ENCODE measurements around the gene ZGPAT.

Gene ZGPAT

DNA sequence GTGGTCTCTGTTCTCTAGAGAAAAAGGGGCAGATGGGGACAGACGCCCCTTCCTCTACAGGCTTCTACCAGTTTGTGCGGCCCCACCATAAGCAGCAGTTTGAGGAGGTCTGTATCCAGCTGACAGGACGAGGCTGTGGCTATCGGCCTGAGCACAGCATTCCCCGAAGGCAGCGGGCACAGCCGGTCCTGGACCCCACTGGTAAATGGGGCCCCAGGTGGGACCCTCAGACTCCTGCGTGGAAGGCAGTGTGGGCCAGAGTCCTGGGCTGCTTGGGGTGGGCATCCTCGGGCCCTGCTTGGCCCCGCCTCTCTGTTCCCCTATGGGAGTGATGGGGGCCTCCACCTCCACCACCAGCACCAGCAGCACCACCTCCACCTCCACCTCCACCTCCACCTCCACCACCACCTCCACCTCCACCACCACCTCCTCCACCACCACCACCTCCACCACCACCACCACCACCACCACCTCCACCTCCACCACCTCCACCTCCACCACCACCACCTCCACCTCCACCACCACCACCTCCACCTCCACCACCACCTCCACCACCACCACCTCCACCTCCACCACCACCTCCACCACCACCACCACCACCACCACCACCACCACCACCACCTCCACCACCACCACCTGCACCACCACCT lies 14.6 kb upstream of the ZGPAT start:
- H3K4me3 ChIP-seq (ENCODE audit: low read length) = no peak overlapping the region
- no peak for TF ChIP-seq ZNF274 (IDR thresholded peaks at IDR 0.05; ENCODE audit: low read depth, low read length)

DNA sequence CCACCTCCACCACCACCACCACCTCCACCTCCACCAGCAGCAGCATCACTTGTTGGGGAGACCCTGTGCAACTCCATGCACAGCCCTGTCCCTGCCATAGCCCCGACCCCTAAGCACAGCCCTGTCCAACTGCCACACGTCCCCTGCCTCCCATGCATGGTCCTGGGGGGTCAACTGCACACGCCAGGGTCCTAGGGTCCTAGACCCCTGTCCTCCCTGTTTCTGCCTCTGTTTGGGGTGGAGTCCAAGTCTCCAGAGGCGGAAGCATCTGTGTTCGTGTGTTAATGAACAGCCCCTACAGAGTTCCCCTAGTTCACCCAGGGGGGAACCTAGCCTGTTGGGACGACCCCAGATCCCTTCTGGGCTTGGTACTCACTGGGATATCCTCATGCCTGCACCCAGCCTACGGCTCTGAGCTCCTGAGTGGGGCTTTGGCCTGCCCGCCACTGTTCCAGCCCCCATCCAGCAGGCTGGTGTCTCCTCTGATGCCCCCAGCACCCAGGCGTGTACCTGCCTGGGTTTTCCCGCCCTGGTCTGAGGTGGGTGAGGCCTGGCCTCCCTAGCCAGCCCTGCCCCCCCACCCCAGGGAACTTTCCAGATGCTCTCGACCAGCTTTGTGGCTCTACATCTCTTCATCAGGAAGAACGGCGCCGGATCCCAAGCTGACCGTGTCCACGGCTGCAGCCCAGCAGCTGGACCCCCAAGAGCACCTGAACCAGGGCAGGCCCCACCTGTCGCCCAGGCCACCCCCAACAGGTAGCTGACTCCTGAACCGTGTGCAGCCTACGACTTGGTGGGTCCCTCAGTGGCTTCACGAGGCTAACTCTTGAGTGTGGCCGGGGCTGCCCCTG lies 13.9 kb upstream of the ZGPAT start:
- TF ChIP-seq ZNF274 (IDR thresholded peaks at IDR 0.05; ENCODE audit: low read depth, low read length) = no peak
- no peak overlapping the region for H3K4me3 ChIP-seq (ENCODE audit: low read length)

DNA sequence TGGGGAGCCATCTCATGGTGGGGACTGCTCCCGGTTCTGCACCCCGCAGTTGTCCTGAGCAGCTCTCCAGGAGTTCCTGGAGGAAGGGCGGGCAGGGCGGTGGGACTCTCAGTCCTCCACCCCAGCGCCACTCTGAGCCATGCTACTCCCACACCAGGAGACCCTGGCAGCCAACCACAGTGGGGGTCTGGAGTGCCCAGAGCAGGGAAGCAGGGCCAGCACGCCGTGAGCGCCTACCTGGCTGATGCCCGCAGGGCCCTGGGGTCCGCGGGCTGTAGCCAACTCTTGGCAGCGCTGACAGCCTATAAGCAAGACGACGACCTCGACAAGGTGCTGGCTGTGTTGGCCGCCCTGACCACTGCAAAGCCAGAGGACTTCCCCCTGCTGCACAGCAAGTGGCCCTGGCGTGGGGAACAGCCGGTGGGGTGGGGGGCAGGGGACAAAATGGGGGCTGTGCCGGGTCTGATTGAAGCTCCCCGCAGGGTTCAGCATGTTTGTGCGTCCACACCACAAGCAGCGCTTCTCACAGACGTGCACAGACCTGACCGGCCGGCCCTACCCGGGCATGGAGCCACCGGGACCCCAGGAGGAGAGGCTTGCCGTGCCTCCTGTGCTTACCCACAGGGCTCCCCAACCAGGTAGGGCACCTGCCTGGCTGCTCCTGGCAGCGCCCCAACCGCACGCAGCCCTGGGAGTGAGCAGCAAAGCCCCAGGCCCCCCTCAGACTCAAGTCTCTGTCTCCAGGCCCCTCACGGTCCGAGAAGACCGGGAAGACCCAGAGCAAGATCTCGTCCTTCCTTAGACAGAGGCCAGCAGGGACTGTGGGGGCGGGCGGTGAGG lies 13.0 kb upstream of the ZGPAT start:
- no peak for TF ChIP-seq ZNF274 (IDR thresholded peaks at IDR 0.05; ENCODE audit: low read depth, low read length)

DNA sequence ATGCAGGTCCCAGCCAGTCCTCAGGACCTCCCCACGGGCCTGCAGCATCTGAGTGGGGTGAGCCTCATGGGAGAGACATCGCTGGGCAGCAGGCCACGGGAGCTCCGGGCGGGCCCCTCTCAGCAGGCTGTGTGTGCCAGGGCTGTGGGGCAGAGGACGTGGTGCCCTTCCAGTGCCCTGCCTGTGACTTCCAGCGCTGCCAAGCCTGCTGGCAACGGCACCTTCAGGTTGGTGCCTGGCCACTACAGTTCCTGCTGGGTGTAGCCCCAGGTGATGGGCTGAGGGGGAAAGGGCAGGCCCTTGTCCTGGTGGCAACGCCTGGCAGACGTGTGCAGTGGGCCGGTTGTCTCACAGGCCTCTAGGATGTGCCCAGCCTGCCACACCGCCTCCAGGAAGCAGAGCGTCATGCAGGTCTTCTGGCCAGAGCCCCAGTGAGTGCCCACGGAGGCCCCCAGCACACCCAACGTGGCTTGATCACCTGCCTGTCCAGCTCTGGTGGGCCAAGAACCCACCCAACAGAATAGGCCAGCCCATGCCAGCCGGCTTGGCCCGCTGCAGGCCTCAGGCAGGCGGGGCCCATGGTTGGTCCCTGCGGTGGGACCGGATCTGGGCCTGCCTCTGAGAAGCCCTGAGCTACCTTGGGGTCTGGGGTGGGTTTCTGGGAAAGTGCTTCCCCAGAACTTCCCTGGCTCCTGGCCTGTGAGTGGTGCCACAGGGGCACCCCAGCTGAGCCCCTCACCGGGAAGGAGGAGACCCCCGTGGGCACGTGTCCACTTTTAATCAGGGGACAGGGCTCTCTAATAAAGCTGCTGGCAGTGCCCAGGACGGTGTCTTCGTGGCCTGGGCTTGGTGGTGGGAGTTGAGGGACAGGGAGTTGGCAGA lies 12.2 kb upstream of the ZGPAT start:
- no peak for TF ChIP-seq ZNF274 (IDR thresholded peaks at IDR 0.05; ENCODE audit: low read depth, low read length)
- H3K4me3 ChIP-seq (ENCODE audit: low read length) = no peak overlapping the region

More for the DNA sequence above, 13.0 kb upstream of the ZGPAT start:
- H3K4me3 ChIP-seq (ENCODE audit: low read length) = no peak overlapping the region

DNA sequence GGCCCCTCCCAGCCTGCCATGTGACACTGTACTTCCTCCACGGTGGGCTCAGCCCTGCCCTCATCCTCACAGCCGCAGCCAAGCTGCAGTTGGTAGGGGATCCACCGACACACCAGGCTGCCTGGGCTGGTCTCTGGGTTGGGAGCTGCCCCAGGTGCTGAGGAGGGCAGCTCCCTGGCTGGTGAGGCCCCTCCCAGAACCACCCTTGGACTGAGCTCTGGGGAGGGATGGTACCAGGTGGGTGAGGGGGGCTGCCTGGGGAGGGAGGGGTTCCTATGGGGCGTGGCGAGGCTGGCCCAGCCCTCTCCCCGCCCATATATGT lies 11.6 kb upstream of the ZGPAT start:
- no peak overlapping the region for H3K4me3 ChIP-seq (ENCODE audit: low read length)
- no peak for TF ChIP-seq ZNF274 (IDR thresholded peaks at IDR 0.05; ENCODE audit: low read depth, low read length)

DNA sequence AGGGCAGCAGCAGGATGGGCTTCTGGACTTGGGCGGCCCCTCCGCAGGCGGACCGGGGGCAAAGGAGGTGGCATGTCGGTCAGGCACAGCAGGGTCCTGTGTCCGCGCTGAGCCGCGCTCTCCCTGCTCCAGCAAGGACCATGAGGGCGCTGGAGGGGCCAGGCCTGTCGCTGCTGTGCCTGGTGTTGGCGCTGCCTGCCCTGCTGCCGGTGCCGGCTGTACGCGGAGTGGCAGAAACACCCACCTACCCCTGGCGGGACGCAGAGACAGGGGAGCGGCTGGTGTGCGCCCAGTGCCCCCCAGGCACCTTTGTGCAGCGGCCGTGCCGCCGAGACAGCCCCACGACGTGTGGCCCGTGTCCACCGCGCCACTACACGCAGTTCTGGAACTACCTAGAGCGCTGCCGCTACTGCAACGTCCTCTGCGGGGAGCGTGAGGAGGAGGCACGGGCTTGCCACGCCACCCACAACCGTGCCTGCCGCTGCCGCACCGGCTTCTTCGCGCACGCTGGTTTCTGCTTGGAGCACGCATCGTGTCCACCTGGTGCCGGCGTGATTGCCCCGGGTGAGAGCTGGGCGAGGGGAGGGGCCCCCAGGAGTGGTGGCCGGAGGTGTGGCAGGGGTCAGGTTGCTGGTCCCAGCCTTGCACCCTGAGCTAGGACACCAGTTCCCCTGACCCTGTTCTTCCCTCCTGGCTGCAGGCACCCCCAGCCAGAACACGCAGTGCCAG lies 11.0 kb upstream of the ZGPAT start, which contains the start of gene TNFRSF6B:
TSS of gene TNFRSF6B (plus strand) at position 25 of the 729 bp plus-strand sequence. CDS start at position 141, 116 bp downstream.
- TF ChIP-seq ZNF274 (IDR thresholded peaks at IDR 0.05; ENCODE audit: low read depth, low read length) = no peak
- H3K4me3 ChIP-seq (ENCODE audit: low read length) = no peak within 1 kb of the TSS

DNA sequence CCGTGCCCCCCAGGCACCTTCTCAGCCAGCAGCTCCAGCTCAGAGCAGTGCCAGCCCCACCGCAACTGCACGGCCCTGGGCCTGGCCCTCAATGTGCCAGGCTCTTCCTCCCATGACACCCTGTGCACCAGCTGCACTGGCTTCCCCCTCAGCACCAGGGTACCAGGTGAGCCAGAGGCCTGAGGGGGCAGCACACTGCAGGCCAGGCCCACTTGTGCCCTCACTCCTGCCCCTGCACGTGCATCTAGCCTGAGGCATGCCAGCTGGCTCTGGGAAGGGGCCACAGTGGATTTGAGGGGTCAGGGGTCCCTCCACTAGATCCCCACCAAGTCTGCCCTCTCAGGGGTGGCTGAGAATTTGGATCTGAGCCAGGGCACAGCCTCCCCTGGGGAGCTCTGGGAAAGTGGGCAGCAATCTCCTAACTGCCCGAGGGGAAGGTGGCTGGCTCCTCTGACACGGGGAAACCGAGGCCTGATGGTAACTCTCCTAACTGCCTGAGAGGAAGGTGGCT lies 10.4 kb upstream of the ZGPAT start:
- no peak overlapping the region for H3K4me3 ChIP-seq (ENCODE audit: low read length)
- no peak for TF ChIP-seq ZNF274 (IDR thresholded peaks at IDR 0.05; ENCODE audit: low read depth, low read length)

DNA sequence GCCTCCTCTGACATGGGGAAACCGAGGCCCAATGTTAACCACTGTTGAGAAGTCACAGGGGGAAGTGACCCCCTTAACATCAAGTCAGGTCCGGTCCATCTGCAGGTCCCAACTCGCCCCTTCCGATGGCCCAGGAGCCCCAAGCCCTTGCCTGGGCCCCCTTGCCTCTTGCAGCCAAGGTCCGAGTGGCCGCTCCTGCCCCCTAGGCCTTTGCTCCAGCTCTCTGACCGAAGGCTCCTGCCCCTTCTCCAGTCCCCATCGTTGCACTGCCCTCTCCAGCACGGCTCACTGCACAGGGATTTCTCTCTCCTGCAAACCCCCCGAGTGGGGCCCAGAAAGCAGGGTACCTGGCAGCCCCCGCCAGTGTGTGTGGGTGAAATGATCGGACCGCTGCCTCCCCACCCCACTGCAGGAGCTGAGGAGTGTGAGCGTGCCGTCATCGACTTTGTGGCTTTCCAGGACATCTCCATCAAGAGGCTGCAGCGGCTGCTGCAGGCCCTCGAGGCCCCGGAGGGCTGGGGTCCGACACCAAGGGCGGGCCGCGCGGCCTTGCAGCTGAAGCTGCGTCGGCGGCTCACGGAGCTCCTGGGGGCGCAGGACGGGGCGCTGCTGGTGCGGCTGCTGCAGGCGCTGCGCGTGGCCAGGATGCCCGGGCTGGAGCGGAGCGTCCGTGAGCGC lies 9.8 kb upstream of the ZGPAT start:
- H3K4me3 ChIP-seq (ENCODE audit: low read length) = no peak overlapping the region
- TF ChIP-seq ZNF274 (IDR thresholded peaks at IDR 0.05; ENCODE audit: low read depth, low read length) = no peak

DNA sequence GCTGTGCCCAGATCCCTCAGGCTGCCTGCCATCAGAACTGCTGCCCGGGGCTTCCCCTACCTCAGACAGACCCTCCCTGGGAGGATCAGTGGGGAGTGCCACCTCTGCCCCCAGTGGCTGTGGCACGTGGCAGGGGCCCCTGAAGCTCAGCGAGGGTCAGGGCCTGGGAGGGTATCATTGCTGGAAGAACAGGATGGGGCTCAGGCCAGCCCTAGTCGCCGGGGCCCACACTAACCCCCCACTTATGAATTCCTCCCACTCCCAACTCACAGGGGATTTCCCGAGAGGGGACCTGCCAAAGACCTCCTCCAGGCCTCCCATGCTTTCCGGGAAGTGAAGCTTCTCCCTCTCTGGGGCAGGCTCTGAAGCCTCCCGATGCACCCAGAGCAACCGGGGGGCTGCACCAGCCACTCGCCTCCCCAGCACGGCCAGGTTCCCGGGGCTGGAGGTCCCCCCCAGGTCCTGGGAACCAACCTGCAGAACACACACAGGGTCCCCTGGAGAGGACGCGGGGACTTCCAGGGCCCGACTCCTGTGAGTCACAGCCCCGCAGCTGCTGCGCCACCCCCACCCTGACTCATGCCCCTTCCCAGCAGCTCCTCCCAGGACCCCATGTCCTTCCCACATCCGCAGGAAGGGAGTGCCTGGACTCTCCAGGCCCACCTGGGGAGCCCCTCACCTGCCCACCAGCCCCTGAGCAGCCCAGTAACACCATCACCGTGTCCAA lies 8.9 kb upstream of the ZGPAT start:
- H3K4me3 ChIP-seq (ENCODE audit: low read length) = no peak overlapping the region
- TF ChIP-seq ZNF274 (IDR thresholded peaks at IDR 0.05; ENCODE audit: low read depth, low read length) = no peak

DNA sequence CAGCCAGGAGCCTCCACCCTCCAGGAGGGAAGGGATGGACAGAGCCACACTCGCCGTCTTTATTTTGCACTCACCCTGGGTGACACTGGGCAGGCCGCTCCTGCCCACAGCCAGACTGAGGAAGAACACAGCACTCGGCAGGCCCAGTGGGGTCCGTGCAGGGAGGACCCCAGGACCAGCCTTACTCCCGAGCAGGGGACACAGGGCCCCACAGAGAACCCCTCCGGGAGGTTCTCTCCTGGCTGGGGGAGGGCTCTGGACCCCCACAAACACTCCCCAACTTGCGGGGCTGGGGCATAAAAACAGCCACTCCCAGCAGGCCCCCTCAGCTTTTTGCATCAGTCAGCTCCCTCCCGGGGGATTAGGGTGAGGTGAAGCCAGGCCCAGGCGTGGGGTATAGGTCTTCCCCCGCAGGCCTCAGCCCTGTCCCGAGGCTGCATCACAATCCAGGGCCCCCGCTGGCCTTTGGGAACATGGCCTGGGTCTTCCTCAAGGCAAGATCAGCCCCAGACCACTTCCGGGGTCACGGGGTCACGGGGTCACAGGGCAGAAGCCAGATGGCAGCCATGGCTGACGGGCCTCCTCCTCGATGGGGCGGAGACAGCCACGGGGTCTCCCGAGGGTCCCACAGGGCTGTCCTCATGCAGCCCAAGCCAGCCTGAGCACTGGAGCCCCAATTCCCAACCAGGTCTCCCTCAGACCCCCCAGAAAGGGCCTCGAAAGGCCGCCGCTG lies 8.2 kb upstream of the ZGPAT start:
- no peak overlapping the region for H3K4me3 ChIP-seq (ENCODE audit: low read length)
- no peak for TF ChIP-seq ZNF274 (IDR thresholded peaks at IDR 0.05; ENCODE audit: low read depth, low read length)

All from GM08714 (cell line).